ENCODE measurements around the gene NDUFA7.

DNA sequence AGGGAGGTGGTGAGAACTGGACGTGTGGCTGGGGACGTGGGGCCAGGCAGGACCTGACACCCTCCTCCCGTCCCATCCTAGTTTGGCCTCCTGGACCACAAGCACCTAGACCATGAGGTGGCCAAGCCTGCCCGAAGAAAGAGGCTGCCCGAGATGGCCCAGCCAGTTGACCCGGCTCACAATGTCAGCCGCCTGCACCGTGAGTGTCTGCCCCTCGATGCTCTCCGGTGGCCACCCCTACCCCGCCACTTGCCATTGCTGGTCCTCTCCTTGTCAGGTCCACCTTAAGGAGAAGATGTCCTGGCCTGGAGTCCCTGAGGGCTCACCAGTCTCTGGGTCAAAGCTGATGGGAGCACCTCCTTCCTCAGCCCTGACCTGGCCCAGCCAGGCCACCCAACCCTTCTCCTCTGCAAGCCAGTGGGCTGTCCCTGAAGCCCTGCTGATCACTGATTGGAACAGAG lies 45.0 kb upstream of the NDUFA7 start:
- TF ChIP-seq, protein P1, sequence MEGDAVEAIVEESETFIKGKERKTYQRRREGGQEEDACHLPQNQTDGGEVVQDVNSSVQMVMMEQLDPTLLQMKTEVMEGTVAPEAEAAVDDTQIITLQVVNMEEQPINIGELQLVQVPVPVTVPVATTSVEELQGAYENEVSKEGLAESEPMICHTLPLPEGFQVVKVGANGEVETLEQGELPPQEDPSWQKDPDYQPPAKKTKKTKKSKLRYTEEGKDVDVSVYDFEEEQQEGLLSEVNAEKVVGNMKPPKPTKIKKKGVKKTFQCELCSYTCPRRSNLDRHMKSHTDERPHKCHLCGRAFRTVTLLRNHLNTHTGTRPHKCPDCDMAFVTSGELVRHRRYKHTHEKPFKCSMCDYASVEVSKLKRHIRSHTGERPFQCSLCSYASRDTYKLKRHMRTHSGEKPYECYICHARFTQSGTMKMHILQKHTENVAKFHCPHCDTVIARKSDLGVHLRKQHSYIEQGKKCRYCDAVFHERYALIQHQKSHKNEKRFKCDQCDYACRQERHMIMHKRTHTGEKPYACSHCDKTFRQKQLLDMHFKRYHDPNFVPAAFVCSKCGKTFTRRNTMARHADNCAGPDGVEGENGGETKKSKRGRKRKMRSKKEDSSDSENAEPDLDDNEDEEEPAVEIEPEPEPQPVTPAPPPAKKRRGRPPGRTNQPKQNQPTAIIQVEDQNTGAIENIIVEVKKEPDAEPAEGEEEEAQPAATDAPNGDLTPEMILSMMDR (IDR thresholded peaks at IDR 0.05), result no peak
- no peak for TF ChIP-seq EZH2 (IDR thresholded peaks at IDR 0.05; ENCODE audit: borderline replicate concordance, insufficient read depth, low read depth, low read length, poor library complexity, severe bottlenecking)
